HepG2 (cell line): Measurements from ENCODE around the gene PTPN3. TPM values are rescaled to one million over a fixed set of nuclear protein-coding genes. Genes with fewer than 3 reads are reported as not detected.
A peak's percentile ranks its signal among the peaks of the same experiment; 100 is the strongest.

ENCODE experiments used
- ARID5B ChIP-seq: IDR thresholded peaks from 2 replicates; pipeline ENCODE4 v1.4.0; 2020; ENCODE audit warnings: mild to moderate bottlenecking, missing genetic modification reagents
- ARNT ChIP-seq: fragments of 450-650 bp; IDR thresholded peaks from 2 replicates; pipeline ENCODE4 v1.6.1; 2017
- BCL6 ChIP-seq: IDR thresholded peaks from 2 replicates; pipeline ENCODE4 v1.6.1; 2016; ENCODE audit warnings: missing genetic modification reagents, missing compliant biosample characterization
- CEBPB ChIP-seq: IDR thresholded peaks from 2 replicates; pipeline ENCODE4 v1.6.1; 2011; ENCODE audit warnings: low read depth, low read length, improper control_type of control experiment, borderline replicate concordance
- CEBPG ChIP-seq: IDR thresholded peaks from 2 replicates; pipeline ENCODE4 v1.6.1; 2016
- EP300 ChIP-seq, 3 experiments: sonication (generic) in 1 of 3; formaldehyde crosslinking in 1 of 3; IDR thresholded peaks; 2 replicates each; pipeline versions ENCODE4 v1.5.1 to v1.6.1; 2011 to 2020; ENCODE audit warnings: low read depth in 2 of 3, low read length in 2 of 3, borderline replicate concordance in 1 of 3, improper control_type of control experiment in 1 of 3, mild to moderate bottlenecking in 1 of 3, missing genetic modification reagents in 1 of 3, moderate library complexity in 1 of 3
- HDAC2 ChIP-seq: sonication (generic); formaldehyde crosslinking; IDR thresholded peaks from 2 replicates; pipeline ENCODE4 v1.4.0; 2020; ENCODE audit warnings: missing genetic modification reagents
- HMG20A ChIP-seq: IDR thresholded peaks from 2 replicates; pipeline ENCODE4 v1.6.1; 2016; ENCODE audit warnings: borderline replicate concordance
- KAT8 ChIP-seq: IDR thresholded peaks from 2 replicates; pipeline ENCODE4 v1.6.1; 2016; ENCODE audit warnings: missing genetic modification reagents, missing compliant biosample characterization
- KDM1A ChIP-seq: IDR thresholded peaks from 2 replicates; pipeline ENCODE4 v1.6.1; 2016; ENCODE audit warnings: missing compliant biosample characterization
- NCOA2 ChIP-seq: sonication (generic); formaldehyde crosslinking; IDR thresholded peaks from 2 replicates; pipeline ENCODE4 v1.8.0; 2022; ENCODE audit warnings: inconsistent platforms
- NCOR1 ChIP-seq: fragments of 200-600 bp; sonication (generic); IDR thresholded peaks from 2 replicates; pipeline ENCODE4 v1.7.0; 2017; ENCODE audit warnings: antibody characterized with exemption, low read length, borderline replicate concordance
- NFATC3 ChIP-seq: sonication (generic); formaldehyde crosslinking; IDR thresholded peaks from 2 replicates; pipeline ENCODE4 v1.5.1; 2020; ENCODE audit warnings: mild to moderate bottlenecking, missing genetic modification reagents
- POGK ChIP-seq: sonication (generic); formaldehyde crosslinking; conservative IDR thresholded peaks from 2 replicates; pipeline ENCODE4 v1.8.0; 2022; ENCODE audit warnings: mild to moderate bottlenecking, moderate library complexity, missing genetic modification reagents
- SOX13 ChIP-seq, 3 experiments: fragments of 450-650 bp in 1 of 3; sonication (generic) in 1 of 3; formaldehyde crosslinking in 1 of 3; IDR thresholded peaks in 2 of 3; conservative IDR thresholded peaks in 1 of 3; 2 replicates each; pipeline versions ENCODE4 v1.5.0 to v1.6.1; 2016 to 2020; ENCODE audit warnings: antibody characterized with exemption in 1 of 3, mild to moderate bottlenecking in 1 of 3, missing compliant biosample characterization in 1 of 3, missing genetic modification reagents in 1 of 3, moderate library complexity in 1 of 3
- SOX5 ChIP-seq: IDR thresholded peaks from 2 replicates; pipeline ENCODE4 v1.6.1; 2016; ENCODE audit warnings: borderline replicate concordance
- TBX2 ChIP-seq: sonication (generic); formaldehyde crosslinking; IDR thresholded peaks from 2 replicates; pipeline ENCODE4 v1.5.0; 2020; ENCODE audit warnings: missing genetic modification reagents, mild to moderate bottlenecking, borderline replicate concordance
- TGIF2 ChIP-seq: IDR thresholded peaks from 2 replicates; pipeline ENCODE4 v1.6.1; 2016; ENCODE audit warnings: control low read depth, missing compliant biosample characterization
- ZBTB7B ChIP-seq: sonication (generic); formaldehyde crosslinking; IDR thresholded peaks from 2 replicates; pipeline ENCODE4 v1.4.0; 2020; ENCODE audit warnings: missing genetic modification reagents
- ZNF274 ChIP-seq: sonication (generic); formaldehyde crosslinking; IDR thresholded peaks from 2 replicates; pipeline ENCODE4 v1.5.1; 2020; ENCODE audit warnings: mild to moderate bottlenecking, missing genetic modification reagents
- ZNF331 ChIP-seq: sonication (generic); formaldehyde crosslinking; IDR thresholded peaks from 2 replicates; pipeline ENCODE4 v1.4.0; 2020; ENCODE audit warnings: missing genetic modification reagents
- ZNF841 ChIP-seq: sonication (generic); formaldehyde crosslinking; IDR thresholded peaks from 2 replicates; pipeline ENCODE4 v1.8.1; 2023; ENCODE audit warnings: missing genetic modification reagents, borderline replicate concordance
- polyA plus RNA-seq, 8 experiments: library from polyadenylated mRNA; depleted of rRNA in 3 of 8; stranded (reverse) in 7 of 8; unstranded in 1 of 8; fragments of >200 nt; fragmentation: Illumina TruSeq in 4 of 8; extraction: Trizol in 4 of 8; gene quantifications; 2 replicates each; pipeline versions ENCODE4 v1.2.1 to v1.2.3, GENCODE V29; 2011 to 2016; ENCODE audit warnings: low read depth in 4 of 8, missing spikeins in 1 of 8, mixed read lengths in 1 of 8; ENCODE audit not compliant: insufficient read depth in 1 of 8
- total RNA-seq, 5 experiments: library from RNA; depleted of rRNA; stranded (reverse); fragments of >200 nt; fragmentation: Illumina TruSeq; extraction: Trizol; gene quantifications; 2 replicates each; pipeline ENCODE4 v1.2.3, GENCODE V29; 2016; ENCODE audit warnings: low read depth in 1 of 5

Gene PTPN3
- total and polyA plus RNA-seq, 2 of the 13 experiments (the other 11 are each of a cell fraction or from before 2014, with no cell fraction given): 5.6 to 20.5 TPM

GRCh38 chr9:109335929-109336328 lies 162.2 kb downstream of the PTPN3 start (continued):
- TF ChIP-seq ZNF841 (CRISPR knock-in tag) (no peak), TBX2 (CRISPR knock-in tag) (no peak), NCOR1 (no peak), NFATC3 (CRISPR knock-in tag) (no peak), KDM1A (CRISPR knock-in tag) (no peak), NCOA2 (CRISPR knock-in tag) (peak; percentile 40; the same call in 1 of the 2 replicates), BCL6 (peak; percentile 46; the same call in 1 of the 2 replicates), ARNT (no peak), KAT8 (CRISPR knock-in tag) (0 out of 2 replicates have a peak, but pooled peaks have one; percentile 15), ARID5B (CRISPR knock-in tag) (peak; percentile 66; the same call in 1 of the 2 replicates), CEBPB (peak; percentile 95), HDAC2 (CRISPR knock-in tag) (0 out of 2 replicates have a peak, but pooled peaks have one; percentile 37), SOX13 (IDR thresholded peaks at IDR 0.05) (no peak), SOX13 (CRISPR knock-in tag; conservative IDR thresholded peaks at IDR 0.05 in 1 of 2, IDR thresholded peaks at IDR 0.05 in 1 of 2) (peak in 1 of 2 experiments; percentile 50; a peak in 1 of 4 replicates), POGK (CRISPR knock-in tag) (no peak), SOX5 (CRISPR knock-in tag) (0 out of 2 replicates have a peak, but pooled peaks have one; percentile 21), EP300 (IDR thresholded peaks at IDR 0.05; ENCODE audit: low read depth in 2 of 2, low read length in 2 of 2) (peak in 1 of 2 experiments; percentile 47; a peak in 1 of 4 replicates), EP300 (CRISPR knock-in tag; IDR thresholded peaks at IDR 0.05; ENCODE audit: borderline replicate concordance) (no peak), ZBTB7B (CRISPR knock-in tag) (no peak), HMG20A (CRISPR knock-in tag) (peak; percentile 75; the same call in 1 of the 2 replicates), CEBPG (CRISPR knock-in tag) (peak; percentile 91), ZNF331 (CRISPR knock-in tag) (no peak; the same call in 1 of the 2 replicates), ZNF274 (CRISPR knock-in tag) (no peak), TGIF2 (CRISPR knock-in tag) (no peak)
